GM12878 (cell line): ENCODE data around the gene PFDN4. TPM values are rescaled to one million over a fixed set of nuclear protein-coding genes. Genes with fewer than 3 reads are reported as not detected.

ENCODE experiments used
- ATAC-seq: fragments of 200-7000 bp; cut with Tn5 transposase; 3 replicates; pipeline ENCODE4 v1.9.1; 2020; ENCODE audit warnings: mild to moderate bottlenecking, moderate library complexity
- BruUV-seq: library from RNA; stranded (reverse); fragments of 400-500 nt; replicated peaks from 2 replicates; lab custom pipeline; 2021; lab: Mats Ljungman, UMichigan
- CTCF ChIA-PET: fragments of 300-600 bp; sonication (Branson Sonifier 250); formaldehyde crosslinking; extraction: SDS; loops from one replicate; lab custom pipeline; 2021; ENCODE audit warnings: inconsistent platforms; lab: Yijun Ruan, JAX
- POLR2A ChIA-PET: fragments of 350-600 bp; formaldehyde crosslinking; extraction: SDS; loops from one replicate; lab custom pipeline; 2021; ENCODE audit warnings: inconsistent platforms; lab: Charles Lee
- RAD21 ChIA-PET: fragments of 300-600 bp; sonication (Branson Sonifier 250); formaldehyde crosslinking; loops from one replicate; lab custom pipeline; 2023; ENCODE audit warnings: antibody characterized with exemption; ENCODE audit not compliant: unreplicated experiment; lab: Charles Lee
- SMC1A ChIA-PET: fragments of 300-600 bp; sonication (Branson Sonifier 250); formaldehyde crosslinking; loops from one replicate; lab custom pipeline; 2023; ENCODE audit not compliant: unreplicated experiment, uncharacterized antibody; lab: Charles Lee
- DNase-seq: peaks from one replicate; pipeline ENCODE4 v3.0.0-alpha.2; 2011; ENCODE audit warnings: low read depth, low spot score
- FAIRE-seq: peaks from 3 replicates; lab custom pipeline; 2011; peaks lifted over from hg19 to GRCh38; lab: Jason Lieb, UNC
- H2AFZ ChIP-seq: 2 replicates; pipeline ENCODE4 v1.6.0; 2011; ENCODE audit warnings: low read depth, low read length, control low read depth; ENCODE audit not compliant: control insufficient read depth
- H3K27ac ChIP-seq: 2 replicates; pipeline ENCODE4 v1.5.1; 2011; ENCODE audit warnings: control low read depth; ENCODE audit not compliant: control insufficient read depth, insufficient read depth
- H3K27me3 ChIP-seq, 2 experiments: replicated peaks in 1 of 2; 2 replicates each; pipeline versions ENCODE4 v1.6.0 to v1.6.1; 2011; ENCODE audit warnings: low read length in 1 of 2; ENCODE audit not compliant: control insufficient read depth in 2 of 2, insufficient read depth in 2 of 2
- H3K36me3 ChIP-seq, 2 experiments: 2 replicates each; pipeline ENCODE4 v1.5.1; 2011; ENCODE audit warnings: low read length in 1 of 2; ENCODE audit not compliant: control insufficient read depth in 2 of 2, insufficient read depth in 2 of 2
- H3K4me1 ChIP-seq: 2 replicates; pipeline ENCODE4 v1.6.1; 2011; ENCODE audit warnings: mild to moderate bottlenecking, low read length, moderate library complexity, mixed read lengths; ENCODE audit not compliant: control insufficient read depth, insufficient read depth
- H3K4me2 ChIP-seq: 2 replicates; pipeline ENCODE4 v1.6.0; 2011; ENCODE audit warnings: control low read depth; ENCODE audit not compliant: control insufficient read depth, insufficient read depth
- H3K4me3 ChIP-seq: fragments of 200-600 bp; sonication (generic); 2 replicates; pipeline ENCODE4 v1.5.1; 2016
- H3K79me2 ChIP-seq: 2 replicates; pipeline ENCODE4 v1.6.0; 2011; ENCODE audit warnings: low read length; ENCODE audit not compliant: control insufficient read depth, insufficient read depth
- H3K9ac ChIP-seq: 2 replicates; pipeline ENCODE4 v1.8.0; 2011; ENCODE audit warnings: low read length, control low read depth, mixed read lengths; ENCODE audit not compliant: control insufficient read depth, insufficient read depth
- H3K9me3 ChIP-seq: replicated peaks from 3 replicates; pipeline ENCODE4 v1.5.1; 2011; ENCODE audit warnings: mild to moderate bottlenecking, low read length; ENCODE audit not compliant: control insufficient read depth, insufficient read depth
- H4K20me1 ChIP-seq: 2 replicates; pipeline ENCODE4 v1.6.0; 2011; ENCODE audit not compliant: control insufficient read depth, insufficient read depth
- BCL3 ChIP-seq: IDR thresholded peaks from 2 replicates; pipeline ENCODE4 v1.6.1; 2011; ENCODE audit warnings: borderline replicate concordance, low read depth, mild to moderate bottlenecking, moderate library complexity, low read length; ENCODE audit not compliant: insufficient read depth, poor library complexity, severe bottlenecking
- FOXM1 ChIP-seq: IDR thresholded peaks from 2 replicates; pipeline ENCODE4 v1.6.1; 2012; ENCODE audit warnings: low read depth, mild to moderate bottlenecking, inconsistent platforms, low read length, moderate library complexity
- NR2C2 ChIP-seq: IDR thresholded peaks from 2 replicates; pipeline ENCODE4 v1.6.1; 2011; ENCODE audit warnings: borderline replicate concordance, low read depth; ENCODE audit not compliant: control insufficient read depth, insufficient read length
- POLR2AphosphoS2 ChIP-seq: IDR thresholded peaks from 2 replicates; pipeline ENCODE4 v1.6.1; 2011; ENCODE audit warnings: low read depth, mild to moderate bottlenecking, low read length, improper control_type of control experiment, moderate library complexity
- STAT1 ChIP-seq: fragments of 450-650 bp; conservative IDR thresholded peaks from 2 replicates; pipeline ENCODE4 v1.6.1; 2014; ENCODE audit warnings: antibody characterized with exemption, mild to moderate bottlenecking
- TARDBP ChIP-seq: IDR thresholded peaks from 2 replicates; pipeline ENCODE4 v1.6.1; 2016; ENCODE audit warnings: borderline replicate concordance
- TCF3 ChIP-seq: IDR thresholded peaks from 2 replicates; pipeline ENCODE4 v1.6.1; 2012; ENCODE audit warnings: low read depth, mild to moderate bottlenecking, low read length, borderline replicate concordance; ENCODE audit not compliant: insufficient read depth
- ZBTB4 ChIP-seq: fragments of 450-650 bp; formaldehyde crosslinking; IDR thresholded peaks from 2 replicates; pipeline ENCODE4 v1.4.0; 2022; ENCODE audit warnings: mild to moderate bottlenecking, moderate library complexity
- WGBS: methylation state at CpG from one replicate; pipeline ENCODE4 v1.1.6; 2016; ENCODE audit warnings: low lambda C conversion rate; ENCODE audit not compliant: insufficient replicate concordance, insufficient coverage; ENCODE audit errors: missing lambda C conversion rate; 5-methylcytosine and 5-hydroxymethylcytosine counted together
- in situ Hi-C: fragments of 300-500 bp; cut with MboI; formaldehyde crosslinking; loops from 9 replicates; pipeline ENCODE4 v1.14.3; 2018; ENCODE audit warnings: mixed read lengths
- intact Hi-C: fragments of 100-400 bp; cut with micrococcal nuclease; formaldehyde crosslinking; loops from one replicate; pipeline ENCODE4 v1.14.2; 2022; ENCODE audit not compliant: unreplicated experiment
- polyA plus RNA-seq, 11 experiments: library from polyadenylated mRNA; depleted of rRNA in 4 of 11; unstranded in 6 of 11; stranded (reverse) in 5 of 11; fragments of >200 nt; fragmentation: Nextera tagmentation in 4 of 11; fragmentation: Illumina TruSeq in 1 of 11; extraction: Ambion mirVana in 4 of 11; extraction: Trizol in 1 of 11; gene quantifications; 1 replicate in 1 of 11; 2 replicates in 10 of 11; pipeline versions ENCODE4 v1.2.1 to v1.2.3, GENCODE V29; 2011 to 2016; ENCODE audit warnings: inconsistent platforms in 2 of 11, missing spikeins in 2 of 11, low read depth in 1 of 11
- total RNA-seq, 4 experiments: library from RNA; depleted of rRNA in 3 of 4; stranded (reverse); fragments of >200 nt in 3 of 4; fragmentation: Illumina TruSeq in 1 of 4; extraction: Trizol in 1 of 4; gene quantifications; 2 replicates each; pipeline versions ENCODE4 v1.2.1 to v1.2.3, GENCODE V29; 2013 to 2021

PFDN4 gene
- total and polyA plus RNA-seq, 10 of the 15 experiments (the other 5 are each of a cell fraction or from before 2014, with no cell fraction given) = 36.9 to 136 (median 82.8) TPM

- TF ChIP-seq POLR2AphosphoS2 = no peak
Measured at GRCh38 chr20:54163402-54163801, 44.5 kb upstream of the PFDN4 start (continued).

DNA sequence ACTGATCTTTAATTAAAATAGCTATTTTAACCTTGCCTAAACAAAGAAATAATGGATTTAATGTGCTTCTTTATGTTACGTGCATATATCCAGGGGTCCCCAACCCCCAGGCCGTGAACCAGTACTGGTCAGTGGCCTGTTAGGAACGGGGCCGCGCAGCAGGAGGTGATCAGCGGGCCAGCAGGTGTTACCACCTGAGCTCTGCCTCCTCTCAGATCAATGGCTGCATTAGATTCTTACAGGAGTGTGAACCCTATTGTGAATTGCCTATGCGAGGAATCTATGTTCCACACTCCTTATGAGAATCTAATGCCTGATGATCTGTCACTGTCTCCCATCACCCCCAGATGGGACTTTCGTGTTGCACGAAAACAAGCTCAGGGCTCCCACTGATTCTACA is 42.9 kb upstream of the PFDN4 start:
- DNase-seq = no peak
- ATAC-seq = no peak
- Histone ChIP-seq H3K79me2 (no peaks in the 10 kb centered on the region), H3K27me3 (peaks cover 4 to 5% of the 10 kb centered on the region in 2 experiments; a peak in 3 of 4 replicates), H4K20me1 (no peaks in the 10 kb centered on the region), H3K4me2 (no peak overlapping the region), H3K4me1 (no peaks in the 10 kb centered on the region), H3K9me3 (no peaks in the 10 kb centered on the region), H3K36me3 (no peaks in the 10 kb centered on the region; a peak in 1 of 4 replicates), H3K9ac (no peak overlapping the region), H3K4me3 (no peak overlapping the region), H2AFZ (no peak overlapping the region), H3K27ac (no peak overlapping the region)
- in situ Hi-C loops (no loop called here), intact Hi-C loops (no loop called here)
- RAD21 ChIA-PET = no interaction called here
- CTCF ChIA-PET = interaction anchor here (0.6 to 1.0 kb wide), 2 partner anchors 15 to 101 kb away, joined by 3 to 4 read pairs; no protein-coding TSS in a partner anchor
- no TSS peak for BruUV-seq
- 51% methylated on average over 9 of the region's 9 CpGs for WGBS
- POLR2A ChIA-PET = no interaction called here
- no peak for TF ChIP-seq BCL3
- no peak for TF ChIP-seq NR2C2
- TF ChIP-seq FOXM1 = no peak
- no peak for TF ChIP-seq ZBTB4 (CRISPR knock-in tag)
- no peak for TF ChIP-seq TARDBP
- TF ChIP-seq STAT1 = no peak
- no peak for TF ChIP-seq TCF3
- SMC1A ChIA-PET = interaction anchor here (0.6 to 0.8 kb wide), 3 partner anchors 67 to 1751 kb away, joined by 3 to 4 read pairs (median 3); no protein-coding TSS in a partner anchor
- FAIRE-seq = no peak
